NCI-H2196 treated with DMSO at 0.1 percent for 48 hours (cell line): ENCODE results near the gene PPP2R2C.
A peak's percentile ranks its signal among the peaks of the same experiment; 100 is the strongest.

Source experiments
- DNase-seq: peaks from one replicate; lab custom pipeline; 2025; ENCODE audit not compliant: unreplicated experiment; lab: John Stamatoyannopoulos, UW

Gene PPP2R2C

DNA sequence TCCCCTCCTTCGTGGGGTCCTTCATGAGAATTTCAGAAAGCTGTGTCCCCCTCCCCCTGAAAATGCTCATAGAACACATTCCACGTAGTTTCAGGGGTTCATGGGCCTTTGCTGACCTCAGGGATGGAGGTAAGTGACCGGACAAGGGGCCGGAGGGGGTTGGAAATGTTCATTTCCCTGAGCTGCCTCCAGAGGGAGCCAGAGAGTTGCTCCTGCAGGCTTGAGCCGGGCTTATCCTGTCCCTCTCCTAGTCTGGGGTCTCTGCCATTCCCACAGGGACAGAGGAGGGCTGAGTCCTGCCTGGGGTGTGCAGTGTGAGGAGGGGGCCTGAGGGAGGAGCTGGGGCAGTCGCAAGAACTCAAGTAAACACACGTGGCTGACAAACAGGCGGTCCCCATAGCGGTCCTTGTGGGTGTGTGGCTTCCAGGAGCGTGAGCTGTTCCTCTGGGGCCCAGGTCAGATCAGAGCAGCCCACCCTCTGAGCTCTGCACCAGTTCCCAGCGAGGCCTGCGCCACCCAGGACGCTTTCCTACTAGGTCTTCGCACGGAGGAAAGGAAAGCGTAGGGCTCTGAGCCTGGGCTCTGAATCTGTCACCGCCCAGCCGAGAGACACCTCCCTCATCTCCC, 140.3 kb downstream of the PPP2R2C start:
- DNase-seq, result no peak

DNA sequence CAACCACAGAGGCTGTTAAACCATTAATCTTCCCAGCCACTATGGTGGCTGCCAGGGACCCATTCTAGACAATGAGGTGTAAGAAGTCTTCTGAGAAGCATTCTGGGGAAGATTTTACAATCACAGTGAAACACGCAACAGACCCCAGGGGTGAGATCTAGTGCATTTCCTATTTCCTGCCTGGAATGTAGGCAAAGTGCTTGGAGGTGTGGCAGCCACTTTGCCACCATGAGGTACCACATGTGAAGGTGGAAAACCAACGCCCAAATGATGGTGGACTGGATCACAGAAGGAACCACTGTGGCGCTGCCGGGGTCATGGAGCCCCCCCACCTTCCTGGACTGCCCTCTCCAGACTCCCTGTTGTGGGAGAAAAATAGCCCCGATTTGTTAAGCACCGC, 140.9 kb downstream of the PPP2R2C start:
- no peak for DNase-seq

DNA sequence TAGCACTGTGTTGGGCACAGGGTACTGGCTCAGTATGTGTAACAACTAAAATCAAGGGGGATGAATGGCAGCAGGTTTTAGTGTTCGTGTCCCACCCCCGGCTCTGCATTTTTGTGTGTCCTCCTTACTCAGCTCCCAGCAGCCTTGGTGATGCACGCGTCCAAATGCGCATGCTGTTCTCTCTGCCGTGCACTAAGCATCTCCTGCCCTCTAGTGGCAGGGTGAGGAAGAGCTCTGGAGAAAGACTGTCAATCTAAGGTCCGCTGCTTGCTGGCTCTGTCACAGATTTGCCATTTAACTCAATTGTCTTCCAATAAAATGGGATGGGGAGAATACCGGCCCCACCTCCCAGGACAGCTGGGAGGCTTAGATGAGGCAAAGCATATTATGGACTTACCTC, 141.4 kb downstream of the PPP2R2C start:
- DNase-seq, result no peak

DNA sequence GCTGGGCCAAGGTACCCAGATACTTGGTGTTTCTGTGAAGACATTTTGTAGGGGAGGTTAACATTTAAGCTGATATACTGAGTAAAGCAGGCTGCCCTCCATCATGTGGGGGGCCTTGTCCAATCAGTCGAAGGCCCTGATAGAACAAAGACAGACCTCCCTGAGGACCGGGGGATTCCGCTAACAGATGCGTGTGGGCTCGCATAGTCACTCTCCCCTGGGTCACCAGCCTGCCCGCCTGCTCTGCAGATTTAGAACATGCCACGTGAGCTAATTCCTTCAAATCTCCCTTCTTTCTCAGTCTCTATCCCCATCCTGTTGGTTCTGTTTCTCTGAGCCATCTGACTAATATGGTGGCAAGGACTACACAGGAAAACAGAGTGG, 142.0 kb downstream of the PPP2R2C start:
- no peak for DNase-seq

DNA sequence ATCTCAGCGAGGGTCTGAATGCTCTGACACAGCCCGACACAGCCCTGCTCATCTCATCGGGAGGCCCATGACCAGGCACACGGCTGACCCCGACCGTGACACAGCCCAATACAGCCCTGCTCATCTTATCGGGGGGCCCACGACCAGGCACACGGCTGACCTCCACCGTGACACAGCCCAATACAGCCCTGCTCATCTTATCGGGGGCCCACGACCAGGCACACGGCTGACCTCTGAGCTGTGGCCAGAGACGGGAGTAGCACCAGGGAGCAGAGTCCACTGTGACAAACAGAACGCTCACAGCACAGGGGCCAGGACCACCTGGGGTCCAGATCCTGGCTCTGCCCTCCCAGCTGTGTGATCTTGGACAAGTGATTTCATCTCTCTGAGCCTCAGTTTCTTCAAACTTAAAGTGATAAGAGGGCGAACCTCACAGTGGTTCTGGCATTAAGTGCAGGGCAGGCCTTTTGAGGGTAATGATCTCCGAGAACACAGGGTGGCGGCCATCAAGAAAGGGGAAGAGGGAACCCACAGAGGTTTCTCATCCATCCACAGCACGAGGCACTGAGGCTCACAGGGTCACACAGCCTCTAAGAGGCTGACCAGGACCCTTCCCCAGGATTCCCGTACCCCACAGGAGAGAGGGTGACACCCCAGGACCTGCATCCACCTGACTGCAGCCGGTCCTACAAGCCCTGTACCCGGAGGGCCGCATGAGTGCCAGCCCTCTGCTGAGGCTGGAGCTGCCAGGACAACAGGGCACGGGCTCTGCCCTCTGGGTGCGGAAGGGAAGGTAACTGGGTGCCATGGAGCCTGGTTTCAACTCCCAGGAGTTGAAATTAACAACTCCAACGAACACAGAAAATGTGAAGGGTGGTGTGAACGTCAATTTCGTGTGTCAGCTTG, 142.7 kb downstream of the PPP2R2C start:
- DNase-seq, result no peak

DNA sequence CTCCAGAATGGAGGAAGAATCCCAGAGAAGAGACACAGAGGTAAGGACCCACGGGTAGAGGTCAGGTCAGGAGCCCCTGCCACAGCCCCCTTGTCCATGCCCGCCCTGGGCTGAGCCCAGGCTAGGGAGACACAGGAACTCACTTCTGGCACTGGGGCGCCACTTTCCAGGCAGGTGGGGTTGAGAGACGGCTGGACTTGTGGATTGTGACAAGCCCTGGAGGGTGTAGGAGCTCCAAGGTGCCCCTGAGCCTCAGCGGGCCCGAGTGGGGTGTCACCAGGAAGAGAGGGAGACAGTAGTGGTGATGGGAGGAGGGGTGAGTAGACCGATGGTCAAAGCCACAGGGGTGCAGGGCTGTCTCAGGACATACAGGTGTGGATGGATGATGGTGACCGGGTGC, 143.9 kb downstream of the PPP2R2C start:
- DNase-seq, result no peak

DNA sequence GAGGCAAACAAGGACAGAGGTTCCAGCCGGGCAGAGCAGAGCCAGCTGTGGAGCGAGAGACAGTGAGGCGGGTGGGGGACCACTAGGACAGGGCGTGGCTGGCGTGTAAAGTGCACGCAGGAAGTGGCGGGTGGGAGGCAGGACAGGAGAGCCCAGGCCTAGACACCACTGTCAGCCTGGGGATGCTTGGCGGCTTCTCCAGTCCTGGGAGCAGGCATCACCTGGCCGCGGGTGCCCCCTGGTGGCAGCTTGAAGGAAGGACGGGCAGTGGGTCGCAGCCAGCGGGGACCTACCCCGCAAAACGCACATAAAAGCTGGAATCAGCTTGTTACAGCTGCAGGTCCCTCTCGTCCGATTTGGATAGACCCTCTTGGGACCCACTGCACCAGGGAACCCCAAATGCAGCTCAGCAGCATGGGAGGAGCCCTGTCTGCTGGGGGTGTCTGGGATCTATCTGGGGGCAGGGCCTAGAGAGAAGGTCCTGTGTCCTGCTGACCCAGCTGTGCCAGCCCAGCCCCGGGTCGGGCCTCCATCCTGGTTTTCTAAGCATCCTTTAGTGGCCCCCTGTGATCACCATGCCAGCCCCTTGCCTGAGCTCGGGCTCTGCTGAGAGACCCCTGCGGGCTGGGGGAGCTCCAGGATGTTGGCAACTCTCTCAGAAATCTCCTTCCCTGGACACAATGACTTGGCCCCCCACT, 145.0 kb downstream of the PPP2R2C start:
- DNase-seq, result peak; percentile 68

DNA sequence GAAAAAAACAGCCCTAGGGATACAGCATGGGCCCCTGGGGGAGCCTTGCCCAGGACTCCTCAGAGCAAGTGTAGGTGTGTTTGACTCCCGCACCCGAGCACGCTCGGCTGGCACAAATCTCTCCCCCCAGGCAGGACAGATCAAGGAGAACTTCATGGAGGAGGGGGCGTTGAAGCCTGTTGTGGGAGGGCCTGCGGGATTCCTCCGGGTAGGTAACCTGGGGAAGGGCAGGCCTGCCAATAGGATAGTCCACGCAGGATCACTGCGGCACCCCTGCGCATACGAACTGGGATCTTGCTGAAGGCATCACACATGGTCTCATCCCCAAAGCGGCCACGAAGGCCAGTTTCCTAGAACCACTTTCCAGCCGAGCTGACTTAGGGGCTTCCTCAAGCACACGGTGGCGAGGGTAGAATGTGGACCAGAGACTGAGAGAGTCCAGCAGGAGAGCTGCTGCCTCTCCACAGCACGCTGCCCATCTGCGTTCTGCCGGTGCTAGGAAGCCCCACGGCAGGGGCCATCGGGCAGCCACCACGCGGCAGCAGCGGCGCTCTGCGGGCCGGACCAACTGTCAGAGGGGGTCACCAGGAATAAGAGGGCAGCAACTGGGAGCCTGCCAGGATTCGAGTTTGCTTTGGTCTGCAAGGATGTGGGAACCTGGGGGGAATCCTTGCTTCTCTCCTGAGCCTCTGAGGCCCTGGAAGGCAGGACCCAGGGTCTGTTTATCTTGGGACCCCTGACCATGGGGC, 145.9 kb downstream of the PPP2R2C start:
- DNase-seq, result no peak

DNA sequence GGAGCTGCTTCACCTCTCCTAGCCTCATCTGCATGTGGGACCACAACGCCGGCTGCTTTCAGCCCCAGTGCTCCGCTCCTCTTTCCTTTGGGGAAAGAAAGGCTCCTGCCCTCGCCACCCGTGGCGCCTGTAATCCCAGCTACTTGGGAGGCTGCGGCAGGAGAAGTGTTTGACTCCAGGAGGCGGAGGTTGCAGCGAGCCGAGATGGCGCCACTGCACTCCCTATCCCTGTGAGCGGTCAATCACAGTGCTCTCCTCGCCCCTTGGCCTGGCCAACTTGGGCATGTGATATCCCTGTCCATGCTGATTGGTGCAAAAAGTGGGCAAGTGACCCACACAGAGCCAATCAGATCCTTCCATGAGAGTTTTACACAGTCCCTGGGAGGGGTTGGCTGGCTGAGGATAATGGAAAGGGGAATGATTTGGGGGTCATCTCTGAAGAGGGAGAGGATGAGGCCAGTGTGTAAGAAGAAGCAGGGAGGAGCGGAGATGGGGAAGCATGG, 146.6 kb downstream of the PPP2R2C start:
- DNase-seq, result no peak

DNA sequence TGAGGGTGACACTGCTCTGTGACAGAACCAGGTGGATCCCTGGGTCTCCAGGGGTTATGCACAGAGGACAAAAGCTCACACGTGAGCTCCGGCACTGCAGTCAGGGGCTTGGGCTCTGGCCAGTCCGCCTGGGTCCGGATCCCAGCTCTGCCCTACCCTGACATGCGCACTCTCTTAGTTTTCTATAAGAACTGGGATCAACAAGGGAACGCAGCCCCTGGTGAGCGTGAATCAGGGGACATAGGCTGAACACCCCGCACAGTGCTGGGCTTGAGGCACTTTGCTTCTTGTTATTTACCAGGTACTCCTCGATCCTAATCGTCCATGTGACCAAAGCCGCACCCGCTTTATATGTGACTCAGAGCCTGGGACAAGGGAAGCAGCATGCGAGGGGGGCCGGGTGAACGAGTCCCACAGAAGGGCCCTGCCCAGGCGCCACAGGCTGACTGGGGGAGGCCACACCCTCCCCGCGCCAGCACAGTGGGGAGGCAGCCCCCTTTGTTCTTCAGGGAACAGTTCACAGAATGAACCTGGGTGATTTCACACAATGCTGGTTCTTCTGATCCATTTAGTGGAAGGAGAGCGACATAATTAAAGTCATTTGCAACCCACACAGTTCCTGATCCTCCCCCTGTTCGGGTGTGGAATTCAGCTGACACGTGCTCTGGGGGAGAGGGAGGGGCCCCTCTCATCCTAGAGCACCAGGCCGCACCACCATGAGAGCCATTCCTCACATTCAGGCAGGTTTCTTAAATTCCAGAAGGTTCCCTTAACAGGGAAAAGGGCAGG, 147.2 kb downstream of the PPP2R2C start:
- DNase-seq, result no peak

DNA sequence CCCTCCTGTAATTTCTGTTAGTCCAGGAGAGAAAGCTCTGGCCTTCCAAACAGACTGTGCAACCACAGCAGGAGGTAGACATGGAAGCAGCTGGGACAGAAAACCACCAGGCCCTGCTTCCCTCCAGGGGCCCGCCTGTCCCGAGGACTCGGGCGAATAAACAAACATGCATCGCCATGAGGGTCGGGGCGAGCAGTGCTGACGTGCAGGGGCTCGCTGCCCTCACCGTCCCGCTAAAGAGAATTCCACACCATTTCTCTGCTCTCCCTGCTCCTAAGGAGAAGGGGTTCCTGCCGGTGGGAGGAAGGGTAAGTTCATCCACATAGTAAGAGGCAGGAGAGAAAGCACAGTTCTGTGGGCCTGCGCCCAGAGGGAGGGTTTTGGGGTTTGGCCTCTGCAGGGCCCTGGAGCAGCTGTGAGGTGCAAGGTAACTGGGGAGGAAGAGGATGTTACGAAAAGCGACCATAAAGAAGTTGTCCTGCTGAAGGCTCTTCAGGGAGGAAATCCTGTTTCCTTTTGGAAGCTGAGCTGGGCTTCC, 147.9 kb downstream of the PPP2R2C start:
- DNase-seq, result no peak

DNA sequence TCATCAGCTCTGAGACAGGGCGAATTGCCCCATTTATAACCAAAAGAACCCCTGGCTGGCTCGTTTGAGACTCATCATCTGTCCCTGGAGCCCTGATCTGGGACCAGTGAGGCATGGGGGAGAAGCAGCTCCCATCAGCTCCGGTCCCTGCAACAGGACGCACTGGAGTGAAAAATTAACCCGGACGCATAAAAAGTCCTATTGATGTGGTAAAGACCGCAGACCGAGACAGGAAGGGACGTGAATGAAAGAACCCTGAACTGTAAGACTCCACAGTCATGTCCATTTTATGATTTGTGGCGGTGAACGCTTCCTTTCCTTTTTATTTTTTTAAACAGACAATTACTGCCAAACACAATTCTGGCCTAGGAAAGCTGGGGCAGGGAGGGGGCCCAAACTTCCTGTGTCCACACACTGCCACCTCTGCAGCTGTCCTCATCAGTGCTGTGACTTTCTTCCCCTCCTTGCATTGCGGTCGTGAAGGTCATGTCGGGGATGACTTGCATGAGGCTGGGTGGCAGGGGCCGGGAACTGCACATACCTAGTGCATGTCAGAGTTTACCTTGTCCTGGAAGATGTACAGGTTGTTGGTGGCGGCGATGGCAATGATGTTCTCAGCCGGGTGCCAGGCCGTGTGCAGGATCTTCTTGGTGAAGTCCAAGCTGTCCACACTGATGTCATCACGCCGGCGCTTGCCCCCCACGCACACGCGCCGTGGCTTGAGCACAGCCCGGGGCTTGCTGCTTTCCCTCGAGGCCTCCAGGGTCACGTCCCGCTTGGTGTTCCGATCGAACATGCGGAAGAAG, 149.4 kb downstream of the PPP2R2C start:
- no peak for DNase-seq

DNA sequence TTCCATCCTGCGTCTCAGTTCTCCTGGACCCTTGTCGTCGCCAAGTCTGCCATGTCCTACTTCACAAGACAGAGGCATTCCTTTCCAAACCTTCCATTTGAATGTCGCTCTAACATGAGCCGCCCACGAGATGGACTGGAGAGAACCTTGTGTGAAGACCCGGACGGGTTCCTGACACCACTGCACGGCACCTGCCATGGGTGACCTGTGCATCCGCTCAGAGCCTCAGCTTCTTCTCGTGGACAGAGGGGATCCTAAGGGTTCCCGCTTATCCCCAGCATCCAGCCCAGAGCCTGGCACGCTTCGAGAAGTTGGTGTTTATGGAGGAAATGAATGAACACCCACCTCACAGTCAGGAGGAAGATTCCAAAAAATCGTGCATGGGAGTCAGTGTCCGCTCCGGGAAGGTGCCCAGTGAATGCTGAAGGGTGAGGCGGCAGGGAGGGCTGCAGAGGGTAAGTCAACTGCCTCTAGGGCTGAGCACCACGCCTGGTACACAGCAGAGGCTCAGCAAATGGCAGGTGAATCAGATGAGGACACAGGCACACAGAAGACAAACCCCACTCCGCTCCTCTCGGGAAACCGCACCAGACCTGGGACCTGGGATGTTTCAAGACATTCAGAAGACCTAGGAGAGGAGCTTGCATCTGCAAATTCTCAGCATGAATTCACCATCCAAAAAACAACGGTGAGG, 150.2 kb downstream of the PPP2R2C start:
- no peak for DNase-seq

DNA sequence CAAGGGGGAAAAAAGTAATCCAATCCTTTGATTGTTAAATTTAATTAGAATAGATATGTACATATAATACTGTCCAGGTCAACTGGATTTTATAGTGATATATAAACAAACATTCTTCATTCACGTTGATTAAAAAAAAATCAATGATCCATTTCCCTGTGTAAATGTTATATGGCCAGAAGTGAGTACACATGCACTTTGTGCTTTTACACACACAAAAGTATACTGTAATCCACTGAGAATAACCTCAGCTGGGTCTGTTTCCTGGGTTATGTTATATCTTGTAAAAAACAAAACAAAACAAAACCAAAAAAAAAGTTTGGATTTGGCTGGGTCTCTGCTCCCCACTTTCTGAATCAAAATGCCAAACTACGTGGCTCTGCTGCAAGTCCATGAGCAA, 151.1 kb downstream of the PPP2R2C start:
- DNase-seq, result no peak

DNA sequence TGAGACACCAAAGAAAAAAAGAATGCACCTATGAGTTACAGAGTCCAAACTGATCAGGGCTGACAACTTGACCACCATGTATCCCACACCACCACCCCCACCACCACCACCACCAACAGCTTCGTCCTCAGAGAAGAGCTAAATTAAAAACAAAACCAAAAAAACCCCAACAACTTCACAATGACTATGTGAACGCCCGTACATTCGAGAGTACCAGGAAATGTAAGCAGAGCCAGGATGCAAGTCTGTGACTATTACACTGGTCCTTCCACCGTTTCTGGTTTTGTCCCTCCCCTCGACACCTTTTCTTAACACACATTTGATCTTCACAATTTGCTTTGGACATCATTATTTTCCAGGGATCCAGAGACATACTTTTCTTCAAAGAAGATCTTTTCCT, 151.8 kb downstream of the PPP2R2C start:
- no peak for DNase-seq

DNA sequence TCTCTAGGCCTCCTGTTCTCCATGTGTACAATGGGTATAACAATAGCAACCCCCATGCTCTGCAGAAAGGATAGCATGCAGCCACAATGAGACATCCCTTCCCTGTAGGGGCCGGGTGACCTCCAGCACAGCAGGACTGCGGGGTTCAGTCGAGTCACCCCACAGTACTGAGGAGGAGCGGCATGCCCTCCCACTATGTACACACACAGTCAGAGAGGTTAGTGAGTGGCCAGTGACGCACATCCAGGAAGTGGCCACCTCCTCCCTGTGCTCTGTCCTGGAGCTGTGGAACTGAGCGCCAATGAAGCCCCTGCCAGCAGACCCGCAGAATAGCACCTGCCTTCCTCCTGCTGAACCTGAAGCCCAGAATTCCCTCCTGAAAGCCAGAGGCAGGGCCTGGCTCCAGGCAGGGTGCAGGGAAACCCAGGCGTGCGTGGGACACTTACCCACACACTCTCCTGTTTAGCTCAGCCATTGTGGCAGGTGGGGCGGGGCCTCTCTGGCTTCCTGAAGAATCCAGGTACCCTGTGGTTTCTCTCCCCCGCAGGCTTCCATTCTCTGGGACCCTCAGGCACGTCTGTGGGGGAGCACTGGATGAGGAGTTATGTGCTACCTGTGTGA, 152.8 kb downstream of the PPP2R2C start:
- DNase-seq, result no peak

DNA sequence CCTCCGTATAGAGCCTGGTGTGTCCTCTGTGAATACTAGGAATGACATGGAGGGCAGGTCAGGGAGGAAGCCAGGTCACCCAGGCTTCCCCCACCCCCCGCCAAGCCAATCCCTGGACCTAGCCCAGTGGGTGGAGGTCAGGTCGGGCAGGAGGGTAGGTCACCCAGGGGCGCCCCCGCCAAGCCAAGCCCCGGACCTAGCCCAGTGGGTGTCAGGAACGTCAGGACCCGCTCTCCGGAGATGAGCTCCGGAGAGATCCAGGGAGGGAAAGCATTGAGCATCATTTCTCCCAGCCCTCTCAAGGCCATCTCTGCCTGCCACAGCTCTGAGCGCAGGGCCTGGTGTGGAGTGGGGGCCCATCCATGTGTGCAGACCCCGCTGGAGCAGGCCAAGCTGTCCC, 154.2 kb downstream of the PPP2R2C start:
- no peak for DNase-seq

DNA sequence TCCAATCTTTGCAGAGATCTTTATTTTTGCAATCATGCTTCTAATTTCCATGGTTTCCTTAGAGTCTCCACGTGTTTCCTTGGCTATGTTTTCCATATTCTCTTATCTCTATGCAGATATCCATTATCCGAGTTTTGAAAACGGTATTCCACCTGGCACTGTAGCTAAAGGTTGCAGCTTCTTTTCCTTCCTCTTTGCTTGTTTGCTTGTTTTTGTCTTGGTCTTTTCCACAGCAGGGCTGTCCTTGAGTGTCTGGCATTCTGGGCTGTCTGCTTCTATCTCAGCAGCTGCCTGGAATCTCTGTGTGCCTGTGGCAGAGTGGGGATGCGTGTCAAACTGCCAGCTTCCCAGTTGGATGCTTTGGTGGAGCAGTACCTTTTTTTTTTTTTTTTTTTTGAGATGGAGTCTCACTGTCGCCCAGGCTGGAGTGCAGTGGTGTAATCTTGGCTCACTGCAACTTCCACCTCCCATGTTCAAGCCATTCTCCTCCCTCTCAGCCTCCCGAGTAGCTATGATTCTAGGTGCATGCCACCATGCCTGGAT, 155.9 kb downstream of the PPP2R2C start:
- no peak for DNase-seq
